Measurements from ENCODE around the gene KRTAP1-3.

- no peak for TF ChIP-seq TP53 (CRISPR knock-in tag; IDR thresholded peaks at IDR 0.05)
- no peak for TF ChIP-seq SP1 (CRISPR knock-in tag; conservative IDR thresholded peaks at IDR 0.05)
- TF ChIP-seq, protein P1, sequence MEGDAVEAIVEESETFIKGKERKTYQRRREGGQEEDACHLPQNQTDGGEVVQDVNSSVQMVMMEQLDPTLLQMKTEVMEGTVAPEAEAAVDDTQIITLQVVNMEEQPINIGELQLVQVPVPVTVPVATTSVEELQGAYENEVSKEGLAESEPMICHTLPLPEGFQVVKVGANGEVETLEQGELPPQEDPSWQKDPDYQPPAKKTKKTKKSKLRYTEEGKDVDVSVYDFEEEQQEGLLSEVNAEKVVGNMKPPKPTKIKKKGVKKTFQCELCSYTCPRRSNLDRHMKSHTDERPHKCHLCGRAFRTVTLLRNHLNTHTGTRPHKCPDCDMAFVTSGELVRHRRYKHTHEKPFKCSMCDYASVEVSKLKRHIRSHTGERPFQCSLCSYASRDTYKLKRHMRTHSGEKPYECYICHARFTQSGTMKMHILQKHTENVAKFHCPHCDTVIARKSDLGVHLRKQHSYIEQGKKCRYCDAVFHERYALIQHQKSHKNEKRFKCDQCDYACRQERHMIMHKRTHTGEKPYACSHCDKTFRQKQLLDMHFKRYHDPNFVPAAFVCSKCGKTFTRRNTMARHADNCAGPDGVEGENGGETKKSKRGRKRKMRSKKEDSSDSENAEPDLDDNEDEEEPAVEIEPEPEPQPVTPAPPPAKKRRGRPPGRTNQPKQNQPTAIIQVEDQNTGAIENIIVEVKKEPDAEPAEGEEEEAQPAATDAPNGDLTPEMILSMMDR (IDR thresholded peaks at IDR 0.05): no peak
- no peak for TF ChIP-seq OVOL2 (CRISPR knock-in tag; IDR thresholded peaks at IDR 0.05; ENCODE audit: borderline replicate concordance)
- TF ChIP-seq E2F5 (CRISPR knock-in tag; IDR thresholded peaks at IDR 0.05): no peak
- no peak for TF ChIP-seq FOXJ3 (CRISPR knock-in tag; IDR thresholded peaks at IDR 0.05; ENCODE audit: borderline replicate concordance)
- TF ChIP-seq NFYB (CRISPR knock-in tag; conservative IDR thresholded peaks at IDR 0.05; ENCODE audit: low read depth): no peak
- TF ChIP-seq TEAD4 (CRISPR knock-in tag; IDR thresholded peaks at IDR 0.05): no peak
- TF ChIP-seq ZNF512 (CRISPR knock-in tag; IDR thresholded peaks at IDR 0.05; ENCODE audit: borderline replicate concordance): no peak
- TF ChIP-seq ZNF263 (CRISPR knock-in tag; IDR thresholded peaks at IDR 0.05; ENCODE audit: low read depth): no peak
- no peak for TF ChIP-seq USF1 (CRISPR knock-in tag; IDR thresholded peaks at IDR 0.05)
- TF ChIP-seq, protein P2, sequence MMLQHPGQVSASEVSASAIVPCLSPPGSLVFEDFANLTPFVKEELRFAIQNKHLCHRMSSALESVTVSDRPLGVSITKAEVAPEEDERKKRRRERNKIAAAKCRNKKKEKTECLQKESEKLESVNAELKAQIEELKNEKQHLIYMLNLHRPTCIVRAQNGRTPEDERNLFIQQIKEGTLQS (CRISPR knock-in tag; conservative IDR thresholded peaks at IDR 0.05): no peak
- TF ChIP-seq, protein P3, sequence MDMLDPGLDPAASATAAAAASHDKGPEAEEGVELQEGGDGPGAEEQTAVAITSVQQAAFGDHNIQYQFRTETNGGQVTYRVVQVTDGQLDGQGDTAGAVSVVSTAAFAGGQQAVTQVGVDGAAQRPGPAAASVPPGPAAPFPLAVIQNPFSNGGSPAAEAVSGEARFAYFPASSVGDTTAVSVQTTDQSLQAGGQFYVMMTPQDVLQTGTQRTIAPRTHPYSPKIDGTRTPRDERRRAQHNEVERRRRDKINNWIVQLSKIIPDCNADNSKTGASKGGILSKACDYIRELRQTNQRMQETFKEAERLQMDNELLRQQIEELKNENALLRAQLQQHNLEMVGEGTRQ (CRISPR knock-in tag; IDR thresholded peaks at IDR 0.05): no peak
- TF ChIP-seq RORB (CRISPR knock-in tag; IDR thresholded peaks at IDR 0.05): no peak
These were observed 42.1 kb upstream of the KRTAP1-3 start for GRCh38 chr17:41076788-41077187.
